ENCODE results near the gene HP. TPM values are rescaled to one million over a fixed set of nuclear protein-coding genes. Genes with fewer than 3 reads are reported as not detected.
A peak's percentile ranks its signal among the peaks of the same experiment; 100 is the strongest.
"Not testable (repeated sequence)": the region's sequence is repeated elsewhere in the genome, so short reads cannot be mapped to it uniquely, and the experiment has no call there.

HP gene, protein sequence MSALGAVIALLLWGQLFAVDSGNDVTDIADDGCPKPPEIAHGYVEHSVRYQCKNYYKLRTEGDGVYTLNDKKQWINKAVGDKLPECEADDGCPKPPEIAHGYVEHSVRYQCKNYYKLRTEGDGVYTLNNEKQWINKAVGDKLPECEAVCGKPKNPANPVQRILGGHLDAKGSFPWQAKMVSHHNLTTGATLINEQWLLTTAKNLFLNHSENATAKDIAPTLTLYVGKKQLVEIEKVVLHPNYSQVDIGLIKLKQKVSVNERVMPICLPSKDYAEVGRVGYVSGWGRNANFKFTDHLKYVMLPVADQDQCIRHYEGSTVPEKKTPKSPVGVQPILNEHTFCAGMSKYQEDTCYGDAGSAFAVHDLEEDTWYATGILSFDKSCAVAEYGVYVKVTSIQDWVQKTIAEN
- not detected for polyA plus RNA-seq (2013, experiment 1 of 2)
- not detected for polyA plus RNA-seq (2013, experiment 2 of 2)

DNA sequence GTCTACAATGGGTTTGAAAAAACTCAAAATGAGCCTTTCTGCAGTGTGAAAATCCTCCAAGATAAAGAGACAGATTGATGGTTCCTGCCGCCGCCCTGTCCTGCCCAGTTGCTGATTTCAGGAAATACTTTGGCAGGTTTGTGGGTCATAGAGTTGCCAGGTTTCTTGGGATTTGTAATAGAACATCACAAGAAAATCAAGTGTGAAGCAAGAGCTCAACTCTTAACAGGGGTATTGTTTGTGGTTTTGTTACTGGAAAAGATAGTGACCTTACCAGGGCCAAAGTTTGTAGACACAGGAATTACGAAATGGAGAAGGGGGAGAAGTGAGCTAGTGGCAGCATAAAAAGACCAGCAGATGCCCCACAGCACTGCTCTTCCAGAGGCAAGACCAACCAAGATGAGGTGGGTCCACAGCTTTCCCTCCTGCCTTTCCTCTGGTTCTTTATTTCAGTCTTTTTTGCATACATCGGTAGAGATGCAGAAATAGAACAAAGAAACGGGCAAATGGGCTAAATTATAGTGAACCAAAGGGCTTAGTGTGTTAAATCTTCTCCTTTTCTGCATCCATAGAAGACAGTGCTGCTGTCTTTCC, at the start of gene HP:
Gene HP, plus strand, starts transcription at position 252 of the 594 bp plus-strand sequence. Its CDS starts 148 bp downstream, at position 400.
- H4K8ac ChIP-seq (ENCODE audit: low read length); H3K27me3 ChIP-seq (ENCODE audit: control insufficient read depth in 1 of 2, insufficient read depth in 1 of 2, low read length in 2 of 2); H4K91ac ChIP-seq (ENCODE audit: low read length); H3K4me3 ChIP-seq (ENCODE audit: insufficient read depth in 1 of 2, low read depth in 1 of 2, low read length in 2 of 2); H3K23ac ChIP-seq (ENCODE audit: low read length in 2 of 2); DNase-seq; H3K18ac ChIP-seq (ENCODE audit: low read depth in 1 of 2, low read length in 2 of 2); H2BK5ac ChIP-seq (ENCODE audit: low read depth, low read length, poor library complexity, severe bottlenecking); H3K9ac ChIP-seq (ENCODE audit: low read length); H3K4me1 ChIP-seq (ENCODE audit: control insufficient read depth, insufficient read depth, low read depth, low read length); H2AFZ ChIP-seq (ENCODE audit: low read depth, low read length); H3K27ac ChIP-seq (ENCODE audit: low read length, poor library complexity, severe bottlenecking); H3K14ac ChIP-seq (ENCODE audit: low read length in 2 of 2); H3K79me1 ChIP-seq (replicated peaks; ENCODE audit: low read length, poor library complexity, severe bottlenecking); H2BK15ac ChIP-seq (ENCODE audit: low read depth, poor library complexity, severe bottlenecking); H3K4me2 ChIP-seq (ENCODE audit: low read length, poor library complexity, severe bottlenecking); H3K36me3 ChIP-seq (ENCODE audit: control insufficient read depth in 1 of 2, insufficient read depth in 2 of 2, low read depth in 1 of 2, low read length in 2 of 2); H2AK5ac ChIP-seq (ENCODE audit: low read length, severe bottlenecking); H2BK120ac ChIP-seq (ENCODE audit: low read depth, low read length); H3K9me3 ChIP-seq (ENCODE audit: control insufficient read depth, low read length); H3K4ac ChIP-seq (ENCODE audit: low read depth in 1 of 2, low read length in 2 of 2); H2BK12ac ChIP-seq (ENCODE audit: low read length in 2 of 2): not testable (repeated sequence)
- 98% methylated on average over 4 of the region's 5 CpGs for WGBS

DNA sequence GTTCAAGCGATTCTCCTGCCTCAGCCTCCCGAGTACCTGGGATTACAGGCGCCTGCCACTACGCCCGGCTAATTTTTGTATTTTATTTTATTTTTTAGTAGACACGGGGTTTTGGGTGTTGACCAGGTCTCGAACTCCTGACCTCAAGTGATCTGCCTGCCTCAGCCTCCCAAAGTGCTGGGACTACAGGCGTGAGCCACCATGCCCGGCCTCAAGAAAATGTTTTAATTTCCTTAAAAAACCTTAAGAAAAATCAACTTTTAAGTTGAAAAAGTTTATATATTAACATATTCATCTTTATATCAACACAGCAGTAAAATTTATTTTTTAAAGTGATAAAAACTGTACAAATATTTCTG, 46.3 kb upstream of the HP start:
- H3K9ac ChIP-seq (ENCODE audit: low read length), result peak overlapping the region; percentile 90
- H3K79me1 ChIP-seq (replicated peaks; ENCODE audit: low read length, poor library complexity, severe bottlenecking), result peaks cover 13% of the 10 kb centered on the region
- H3K4me3 ChIP-seq (ENCODE audit: insufficient read depth in 1 of 2, low read depth in 1 of 2, low read length in 2 of 2), result peak overlapping the region in 1 of 2 experiments; percentile 95
- H3K23ac ChIP-seq (ENCODE audit: low read length in 2 of 2); H2AK5ac ChIP-seq (ENCODE audit: low read length, severe bottlenecking); H4K8ac ChIP-seq (ENCODE audit: low read length); H3K4ac ChIP-seq (ENCODE audit: low read depth in 1 of 2, low read length in 2 of 2); H2BK12ac ChIP-seq (ENCODE audit: low read length in 2 of 2); H3K14ac ChIP-seq (ENCODE audit: low read length in 2 of 2); H3K36me3 ChIP-seq (ENCODE audit: control insufficient read depth in 1 of 2, insufficient read depth in 2 of 2, low read depth in 1 of 2, low read length in 2 of 2); H2AFZ ChIP-seq (ENCODE audit: low read depth, low read length); H2BK5ac ChIP-seq (ENCODE audit: low read depth, low read length, poor library complexity, severe bottlenecking); H3K4me2 ChIP-seq (ENCODE audit: low read length, poor library complexity, severe bottlenecking); H3K9me3 ChIP-seq (ENCODE audit: control insufficient read depth, low read length); H3K4me1 ChIP-seq (ENCODE audit: control insufficient read depth, insufficient read depth, low read depth, low read length); H2BK15ac ChIP-seq (ENCODE audit: low read depth, poor library complexity, severe bottlenecking); H3K18ac ChIP-seq (ENCODE audit: low read depth in 1 of 2, low read length in 2 of 2); H2BK120ac ChIP-seq (ENCODE audit: low read depth, low read length); H3K27me3 ChIP-seq (ENCODE audit: control insufficient read depth in 1 of 2, insufficient read depth in 1 of 2, low read length in 2 of 2); H3K27ac ChIP-seq (ENCODE audit: low read length, poor library complexity, severe bottlenecking); H4K91ac ChIP-seq (ENCODE audit: low read length); DNase-seq: not testable (repeated sequence)
- 95% methylated on average over 7 of the region's 9 CpGs for WGBS

DNA sequence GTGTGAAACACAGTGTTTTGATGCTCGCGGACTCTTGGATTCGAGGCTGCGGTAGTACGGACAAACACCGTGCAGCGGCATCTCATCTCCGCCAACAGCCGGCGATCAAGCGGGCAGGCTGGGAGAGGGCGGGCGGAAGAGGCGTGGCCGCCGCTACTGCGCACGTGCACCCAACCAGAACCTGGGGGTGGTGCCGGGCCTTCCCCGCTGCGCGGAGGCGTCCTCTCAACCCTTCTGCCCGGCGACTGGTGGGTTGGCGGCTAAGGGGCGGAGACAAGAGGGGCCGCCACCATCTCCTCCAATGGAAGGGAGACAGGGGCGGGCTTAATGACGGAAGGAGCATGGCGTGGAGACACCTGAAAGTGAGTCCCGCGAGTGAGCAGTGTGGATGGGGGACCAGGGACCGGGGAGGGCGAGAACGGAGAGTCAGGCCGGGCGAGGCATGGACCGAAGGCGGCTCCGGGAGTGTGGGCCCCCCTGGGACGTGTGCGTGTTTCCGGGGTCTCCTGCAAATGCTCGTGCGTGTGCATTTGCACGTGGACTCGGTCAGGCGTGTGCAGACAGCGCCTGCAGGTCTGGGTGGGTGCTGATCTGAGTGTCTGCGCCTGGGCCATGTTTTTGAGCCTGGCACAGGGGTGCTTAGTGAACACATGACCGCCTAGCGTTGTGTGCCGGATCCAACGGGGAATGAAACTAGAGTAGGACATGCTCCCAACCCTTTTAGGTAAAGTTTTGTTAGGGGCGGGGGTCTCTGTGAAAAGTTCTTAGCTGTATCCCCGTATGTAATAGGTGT, 45.7 kb upstream of the HP start, which contains the start of gene DHODH:
Gene DHODH, plus strand, starts transcription at position 321 of the 793 bp plus-strand sequence. Its CDS starts 21 bp downstream, at position 342.
- no peak within 1 kb of the TSS for H2AK5ac ChIP-seq (ENCODE audit: low read length, severe bottlenecking)
- peak within 1 kb of the TSS; percentile 98 for H3K4me2 ChIP-seq (ENCODE audit: low read length, poor library complexity, severe bottlenecking)
- H3K27me3 ChIP-seq (ENCODE audit: control insufficient read depth in 1 of 2, insufficient read depth in 1 of 2, low read length in 2 of 2), result peaks cover 0 to 4% of the 10 kb centered on the region in 2 experiments
- no peaks in the 10 kb centered on the region for H3K9me3 ChIP-seq (ENCODE audit: control insufficient read depth, low read length)
- no peak within 1 kb of the TSS for H2BK15ac ChIP-seq (ENCODE audit: low read depth, poor library complexity, severe bottlenecking)
- H3K14ac ChIP-seq (ENCODE audit: low read length in 2 of 2), result peak within 1 kb of the TSS in 1 of 2 experiments; percentile 47
- under 1% methylated on average over 53 of the region's 57 CpGs for WGBS
- peak within 1 kb of the TSS; percentile 97 for H2AFZ ChIP-seq (ENCODE audit: low read depth, low read length)
- H3K9ac ChIP-seq (ENCODE audit: low read length), result peak within 1 kb of the TSS; percentile 90
- peaks cover 9% of the 10 kb centered on the region for H3K4me1 ChIP-seq (ENCODE audit: control insufficient read depth, insufficient read depth, low read depth, low read length)
- H3K79me1 ChIP-seq (replicated peaks; ENCODE audit: low read length, poor library complexity, severe bottlenecking), result peaks cover 13% of the 10 kb centered on the region
- H4K8ac ChIP-seq (ENCODE audit: low read length), result no peak within 1 kb of the TSS
- peak within 1 kb of the TSS in 1 of 2 experiments; percentile 58 for H3K4ac ChIP-seq (ENCODE audit: low read depth in 1 of 2, low read length in 2 of 2)
- H4K91ac ChIP-seq (ENCODE audit: low read length), result no peak within 1 kb of the TSS
- peak; percentile 98 for DNase-seq
- no peak within 1 kb of the TSS for H2BK5ac ChIP-seq (ENCODE audit: low read depth, low read length, poor library complexity, severe bottlenecking)
- H2BK12ac ChIP-seq (ENCODE audit: low read length in 2 of 2), result no peak within 1 kb of the TSS
- no peak within 1 kb of the TSS for H3K27ac ChIP-seq (ENCODE audit: low read length, poor library complexity, severe bottlenecking)
- H3K18ac ChIP-seq (ENCODE audit: low read depth in 1 of 2, low read length in 2 of 2), result no peak within 1 kb of the TSS
- H2BK120ac ChIP-seq (ENCODE audit: low read depth, low read length), result no peak within 1 kb of the TSS
- peak within 1 kb of the TSS; percentile 80 to 95 for H3K4me3 ChIP-seq (ENCODE audit: insufficient read depth in 1 of 2, low read depth in 1 of 2, low read length in 2 of 2)
- peaks cover 8% of the 10 kb centered on the region in 2 experiments for H3K36me3 ChIP-seq (ENCODE audit: control insufficient read depth in 1 of 2, insufficient read depth in 2 of 2, low read depth in 1 of 2, low read length in 2 of 2)
- peak within 1 kb of the TSS in 1 of 2 experiments; percentile 88 for H3K23ac ChIP-seq (ENCODE audit: low read length in 2 of 2)

All from mesenchymal stem cell (in vitro differentiated cells and primary cell).